ENCODE results near the gene FLRT1.

- TF ChIP-seq CTCF (IDR thresholded peaks at IDR 0.05) (no peak), ZFX (IDR thresholded peaks at IDR 0.05; ENCODE audit: borderline replicate concordance) (no peak)
Observed at GRCh38 chr11:63996512-63996911, 39.2 kb upstream of the FLRT1 start.

All from 22Rv1 (cell line).